EH (cell line): ENCODE data around the gene TWNK.
A peak's percentile ranks its signal among the peaks of the same experiment; 100 is the strongest.
"Not testable (repeated sequence)": the region's sequence is repeated elsewhere in the genome, so short reads cannot be mapped to it uniquely, and the experiment has no call there.

Source experiments
- DNase-seq: peaks from one replicate; pipeline ENCODE4 v3.0.0-alpha.2; 2015; ENCODE audit warnings: low read depth

The TWNK gene

DNA sequence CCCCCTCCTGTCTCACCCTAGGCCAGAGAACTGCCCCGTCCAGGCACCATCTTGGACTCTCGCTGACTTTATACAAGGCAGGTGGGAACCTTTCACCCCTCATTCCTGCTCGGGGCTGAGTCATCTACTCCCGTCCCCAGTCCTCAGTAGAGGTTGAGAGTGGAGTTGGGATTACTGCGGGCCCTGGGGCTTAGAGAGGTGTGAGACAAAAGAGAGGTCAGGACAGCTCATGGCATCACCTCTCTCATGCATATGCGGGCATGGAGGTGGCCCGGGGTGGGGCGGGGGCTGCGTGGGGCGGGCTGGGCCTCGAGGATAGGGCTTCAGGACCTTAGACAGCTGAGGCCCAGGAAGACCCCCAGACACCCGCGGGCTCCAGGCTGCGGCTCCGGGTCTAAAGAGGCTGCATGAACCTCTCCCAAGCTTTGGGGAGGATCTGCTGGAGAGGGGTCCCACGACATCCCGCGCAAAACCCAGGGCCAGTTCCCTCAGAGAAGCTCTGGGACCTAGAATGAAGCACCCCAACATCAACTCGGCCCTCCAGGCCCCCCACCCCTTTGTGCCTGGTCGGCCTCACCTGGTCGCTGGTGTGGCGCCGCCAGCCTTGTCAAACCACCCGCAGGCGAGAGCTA is 43.3 kb downstream of the TWNK start:
- no peak for DNase-seq

- peak; percentile 91 for DNase-seq
These were observed 43.9 kb downstream of the TWNK start, which contains the start of the genes PDZD7 and SFXN3 for GRCh38 chr10:101031128-101031795. TSS of gene PDZD7 (minus strand) at chr10:101031129. CDS start at chr10:101030219, 910 bp downstream. TSS of gene SFXN3 (plus strand) at chr10:101031234. CDS start at chr10:101034695, 3,461 bp downstream.

GRCh38 chr10:101031796-101032636 is 44.7 kb downstream of the TWNK start:
- peak; percentile 77 for DNase-seq

- DNase-seq, result peak; percentile 94
These were observed 45.4 kb downstream of the TWNK start for GRCh38 chr10:101032637-101033224.

- DNase-seq, result no peak
These were observed 45.9 kb downstream of the TWNK start for GRCh38 chr10:101033276-101033675.

GRCh38 chr10:101034404-101034803 is 47.1 kb downstream of the TWNK start:
- DNase-seq, result not testable (repeated sequence)

- DNase-seq, result no peak
These were observed 48.0 kb downstream of the TWNK start for GRCh38 chr10:101035314-101035713.

DNA sequence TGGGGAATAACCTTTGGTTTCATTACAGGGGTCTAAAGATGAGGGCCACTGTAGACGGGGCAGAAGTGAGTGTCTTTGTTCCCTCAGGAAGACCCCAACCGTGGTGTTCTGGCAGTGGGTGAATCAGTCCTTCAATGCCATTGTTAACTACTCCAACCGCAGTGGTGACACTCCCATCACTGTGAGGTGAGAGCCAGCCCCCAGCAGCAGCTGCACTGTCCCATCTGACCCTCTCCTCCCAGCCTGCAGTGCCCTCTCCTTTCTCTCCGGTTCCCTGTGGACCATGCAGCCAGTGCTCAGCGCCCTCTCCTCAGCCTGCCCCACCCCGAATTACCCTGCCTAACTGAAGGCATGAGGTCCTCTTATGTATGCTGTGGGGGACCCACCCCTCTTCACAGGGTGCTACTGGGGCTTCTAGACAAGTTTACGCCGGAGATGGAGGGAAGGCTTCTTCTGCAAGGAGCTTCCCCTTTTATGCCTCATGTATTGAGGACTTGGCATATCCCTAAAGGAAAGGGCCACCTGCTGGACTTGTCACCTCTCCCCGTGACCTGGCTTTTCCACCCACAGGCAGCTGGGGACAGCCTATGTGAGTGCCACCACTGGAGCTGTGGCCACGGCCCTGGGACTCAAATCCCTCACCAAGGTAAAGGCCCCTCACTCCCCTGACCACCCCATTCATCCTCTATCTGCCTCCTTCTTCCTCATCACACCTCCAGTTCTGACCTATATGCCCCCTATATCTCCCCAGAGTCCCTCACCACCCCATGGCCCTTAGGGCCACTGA is 48.8 kb downstream of the TWNK start:
- DNase-seq, result no peak

DNA sequence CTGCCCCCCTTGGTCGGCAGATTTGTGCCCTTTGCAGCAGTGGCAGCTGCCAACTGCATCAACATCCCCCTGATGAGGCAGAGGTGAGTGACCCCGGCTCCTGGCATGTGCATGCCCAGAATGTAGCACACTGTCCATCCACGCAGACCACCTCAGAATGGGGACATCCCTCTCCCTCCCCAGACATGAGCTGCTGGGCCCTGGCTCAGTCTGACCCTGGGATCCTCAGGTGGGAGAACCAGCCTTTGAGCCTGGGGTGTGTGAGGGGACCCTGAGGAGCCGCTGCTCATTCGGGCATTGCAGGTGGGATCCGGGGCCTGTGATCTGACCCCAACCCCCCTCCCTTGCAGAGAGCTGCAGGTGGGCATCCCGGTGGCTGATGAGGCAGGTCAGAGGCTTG is 49.4 kb downstream of the TWNK start:
- DNase-seq, result no peak

DNA sequence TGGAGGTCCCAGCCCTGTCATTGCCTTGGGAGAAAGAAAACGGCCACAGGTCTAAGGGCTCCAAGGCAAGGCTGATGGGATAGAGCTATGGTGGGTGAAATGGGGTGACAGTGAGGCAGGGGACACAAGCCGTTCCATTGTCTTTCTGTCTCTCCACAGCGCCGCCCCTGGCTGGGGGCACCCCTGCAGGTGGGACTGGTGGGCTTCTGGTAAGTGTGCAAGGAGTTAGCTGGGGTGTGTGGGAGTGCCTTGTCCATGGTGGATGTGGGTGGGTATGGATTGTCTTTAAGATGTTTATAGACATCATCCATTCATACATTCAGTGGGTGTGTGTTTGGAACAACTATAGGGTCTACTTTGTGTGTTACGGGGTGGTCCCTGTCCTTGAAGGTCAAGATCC is 51.1 kb downstream of the TWNK start:
- DNase-seq, result no peak

GRCh38 chr10:101040061-101040460 is 52.7 kb downstream of the TWNK start:
- no peak for DNase-seq

- DNase-seq, result no peak
These were observed 53.5 kb downstream of the TWNK start for GRCh38 chr10:101040851-101041250.

- peak; percentile 88 for DNase-seq
These were observed 54.0 kb downstream of the TWNK start for GRCh38 chr10:101041252-101041761.

DNA sequence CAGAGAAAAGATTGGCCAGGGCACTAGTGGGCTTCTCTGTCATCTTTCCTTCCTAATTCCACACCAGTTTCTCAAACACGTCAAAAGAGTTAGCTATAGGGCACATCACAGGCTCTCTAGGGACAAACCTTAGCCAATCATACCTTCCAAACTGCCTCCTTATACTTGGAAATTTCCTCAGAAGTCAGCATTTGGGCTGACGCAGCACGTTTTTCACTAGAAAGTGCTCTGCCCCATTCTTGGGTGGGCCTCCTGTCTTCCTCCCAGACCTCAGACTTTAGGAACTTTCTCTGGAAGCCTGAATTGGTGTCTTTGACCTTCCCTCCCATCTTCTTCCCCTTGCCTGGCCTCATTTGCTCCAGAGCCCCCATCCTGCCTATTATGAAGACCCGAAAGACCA is 54.8 kb downstream of the TWNK start:
- no peak for DNase-seq

DNA sequence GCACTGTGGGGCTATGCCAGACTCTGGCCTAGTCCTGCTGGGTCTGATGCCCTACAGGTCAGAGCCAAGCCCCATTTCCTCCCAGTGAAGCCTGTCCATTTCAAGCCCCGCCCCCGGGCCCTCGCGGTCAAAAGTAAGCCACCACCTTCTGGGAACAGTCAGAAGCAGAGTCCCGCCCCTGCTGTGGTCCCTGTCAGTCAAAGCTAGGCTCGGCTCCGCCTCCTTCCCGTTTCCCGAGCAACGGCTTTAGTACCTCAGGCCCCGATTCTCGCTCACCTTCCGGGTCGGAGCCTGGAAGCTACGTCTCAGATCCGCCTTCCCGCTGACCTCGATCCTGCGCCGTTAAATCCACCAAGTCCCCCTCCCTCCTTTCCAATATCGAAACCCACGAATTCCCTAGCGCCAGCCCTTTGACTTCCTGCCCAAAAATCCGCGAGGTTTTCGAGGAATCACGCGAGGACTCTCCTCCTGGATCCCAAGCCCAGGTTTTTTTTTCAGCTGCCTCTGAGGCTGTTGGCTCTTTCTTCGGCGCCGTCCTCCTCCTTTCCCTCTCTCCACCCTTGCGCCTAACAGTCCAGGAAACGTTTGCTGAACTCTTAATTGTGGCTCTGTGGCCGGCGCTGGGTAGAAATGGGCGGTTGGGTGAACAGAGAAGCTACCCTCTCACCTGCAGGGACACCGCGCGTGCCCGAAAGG is 55.5 kb downstream of the TWNK start:
- DNase-seq, result peak; percentile 99

- DNase-seq, result peak; percentile 29
These were observed 56.0 kb downstream of the TWNK start for GRCh38 chr10:101043363-101043707.
